ENCODE results near the gene PRDX2.
A peak's percentile ranks its signal among the peaks of the same experiment; 100 is the strongest.

The PRDX2 gene

DNA sequence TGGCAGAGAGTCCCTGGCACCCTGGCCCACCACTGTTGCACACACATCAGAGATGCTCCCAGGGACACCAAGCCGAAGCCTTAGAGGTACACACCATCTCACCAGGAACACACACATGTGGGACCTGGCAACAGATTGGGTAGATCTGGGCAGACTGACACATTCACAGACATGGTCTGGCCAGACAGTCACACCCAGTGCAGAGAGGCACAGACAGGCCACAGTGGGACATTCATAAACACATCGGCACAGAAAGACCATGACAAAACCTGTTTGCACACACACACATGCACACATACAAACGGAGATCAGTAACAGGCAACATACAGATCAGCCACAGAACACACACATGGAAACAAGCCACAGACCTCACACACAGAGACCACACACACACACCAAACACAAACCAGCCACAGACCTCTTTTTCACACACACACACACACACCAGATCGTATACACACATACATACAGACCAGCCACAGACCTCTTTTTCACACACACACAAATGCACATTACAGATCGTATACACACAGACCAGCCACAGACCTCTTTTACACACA lies 16.6 kb downstream of the PRDX2 start:
- H3K4me1 Mint-ChIP-seq (ENCODE audit: low read depth), result peaks cover 35% of the 10 kb centered on the region
- no peaks in the 10 kb centered on the region for H3K9me3 Mint-ChIP-seq
- no peak overlapping the region for H3K4me3 Mint-ChIP-seq
- no peak overlapping the region for H3K27ac Mint-ChIP-seq
- peaks cover 9% of the 10 kb centered on the region for H3K36me3 Mint-ChIP-seq (ENCODE audit: low read depth)
- H3K27me3 Mint-ChIP-seq, result no peaks in the 10 kb centered on the region
- intact Hi-C loops (cut with micrococcal nuclease), result no loop called here

DNA sequence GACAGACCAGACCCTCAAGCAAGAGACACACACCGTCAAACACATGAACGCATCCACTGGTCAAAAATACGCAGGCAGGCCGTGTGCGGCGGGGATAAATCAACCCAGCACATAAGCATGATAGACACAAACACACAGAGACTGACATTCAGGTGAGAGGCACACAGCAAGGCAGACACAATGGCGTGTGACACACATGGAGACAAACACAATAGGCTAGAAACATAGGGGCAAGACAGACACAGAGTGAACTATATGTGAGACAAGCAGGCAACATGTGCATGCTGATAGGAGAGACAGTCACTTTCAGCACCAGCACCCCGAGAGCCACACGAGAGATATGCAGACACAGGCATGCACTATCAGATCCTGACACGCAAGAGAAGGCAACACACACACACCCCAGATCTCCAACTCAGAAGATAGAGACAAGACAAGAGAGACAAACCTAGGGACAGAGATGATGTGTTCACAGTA lies 17.2 kb downstream of the PRDX2 start:
- intact Hi-C loops (cut with micrococcal nuclease), result no loop called here
- H3K36me3 Mint-ChIP-seq (ENCODE audit: low read depth), result peaks cover 8% of the 10 kb centered on the region
- no peak overlapping the region for H3K4me3 Mint-ChIP-seq
- no peaks in the 10 kb centered on the region for H3K27me3 Mint-ChIP-seq
- peaks cover 38% of the 10 kb centered on the region for H3K4me1 Mint-ChIP-seq (ENCODE audit: low read depth)
- H3K9me3 Mint-ChIP-seq, result no peaks in the 10 kb centered on the region
- H3K27ac Mint-ChIP-seq, result no peak overlapping the region

DNA sequence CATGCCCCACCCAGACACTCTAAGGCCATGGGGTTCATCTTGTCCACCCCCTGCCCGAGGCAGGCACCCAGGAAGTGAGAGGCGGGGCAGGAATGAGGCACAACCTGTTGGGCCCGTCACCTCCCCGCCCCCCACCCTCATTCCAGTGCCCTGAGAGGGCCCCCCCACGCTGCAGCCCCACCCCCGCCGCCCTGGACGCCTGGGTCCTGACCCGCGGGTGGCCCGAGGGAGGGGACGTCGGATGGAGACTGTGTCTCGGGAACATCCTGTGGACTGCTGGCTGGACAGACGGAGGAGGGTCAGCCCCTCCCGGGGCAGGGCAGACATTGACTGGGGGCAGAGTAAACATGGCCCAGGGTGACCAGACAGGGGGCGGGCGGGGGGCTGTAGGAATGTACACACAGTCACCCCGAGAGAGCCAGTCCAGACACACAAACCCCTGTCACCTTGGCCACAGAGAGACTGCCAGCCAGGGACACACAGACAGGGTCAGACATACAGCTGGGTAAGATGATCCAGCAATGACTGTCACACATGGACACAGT lies 17.7 kb downstream of the PRDX2 start:
- Mint-ChIP-seq H3K27me3 (no peaks in the 10 kb centered on the region), H3K4me1 (ENCODE audit: low read depth) (peaks cover 40% of the 10 kb centered on the region), H3K4me3 (no peak overlapping the region), H3K9me3 (no peaks in the 10 kb centered on the region), H3K27ac (no peak overlapping the region), H3K36me3 (ENCODE audit: low read depth) (peaks cover 3% of the 10 kb centered on the region)
- intact Hi-C loops (cut with micrococcal nuclease), result no loop called here

DNA sequence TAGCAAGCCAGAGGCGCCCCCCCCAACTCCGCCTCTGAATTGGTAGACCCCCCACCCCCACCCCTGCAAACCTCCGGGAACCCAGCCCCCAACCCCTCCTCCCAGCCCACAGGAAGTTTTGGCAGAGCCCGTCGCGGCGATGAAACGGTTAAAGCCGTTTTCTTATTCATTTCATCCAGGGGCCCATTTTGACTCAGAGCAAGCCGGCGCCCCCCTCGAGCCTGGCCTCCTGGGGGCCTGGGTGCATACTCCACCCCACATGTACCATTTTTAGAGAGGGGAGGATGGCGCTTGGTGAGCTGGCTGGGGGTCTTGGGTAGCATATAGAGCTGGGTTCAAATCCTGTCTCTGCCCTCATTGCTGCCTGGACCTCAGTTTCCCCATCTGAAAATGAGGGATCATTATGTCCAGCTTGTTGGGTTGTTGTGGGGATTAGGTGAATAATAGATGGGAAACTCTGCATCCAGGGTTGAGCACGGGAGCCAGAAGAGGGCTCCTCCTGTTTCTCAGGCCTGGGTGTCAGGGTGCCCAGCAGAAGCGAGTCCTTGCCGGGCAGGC lies 18.2 kb downstream of the PRDX2 start:
- Mint-ChIP-seq H3K36me3 (ENCODE audit: low read depth) (peaks cover 3% of the 10 kb centered on the region), H3K4me3 (no peak overlapping the region), H3K27ac (no peak overlapping the region), H3K4me1 (ENCODE audit: low read depth) (peaks cover 40% of the 10 kb centered on the region), H3K9me3 (no peaks in the 10 kb centered on the region), H3K27me3 (no peaks in the 10 kb centered on the region)
- intact Hi-C loops (cut with micrococcal nuclease), result no loop called here

DNA sequence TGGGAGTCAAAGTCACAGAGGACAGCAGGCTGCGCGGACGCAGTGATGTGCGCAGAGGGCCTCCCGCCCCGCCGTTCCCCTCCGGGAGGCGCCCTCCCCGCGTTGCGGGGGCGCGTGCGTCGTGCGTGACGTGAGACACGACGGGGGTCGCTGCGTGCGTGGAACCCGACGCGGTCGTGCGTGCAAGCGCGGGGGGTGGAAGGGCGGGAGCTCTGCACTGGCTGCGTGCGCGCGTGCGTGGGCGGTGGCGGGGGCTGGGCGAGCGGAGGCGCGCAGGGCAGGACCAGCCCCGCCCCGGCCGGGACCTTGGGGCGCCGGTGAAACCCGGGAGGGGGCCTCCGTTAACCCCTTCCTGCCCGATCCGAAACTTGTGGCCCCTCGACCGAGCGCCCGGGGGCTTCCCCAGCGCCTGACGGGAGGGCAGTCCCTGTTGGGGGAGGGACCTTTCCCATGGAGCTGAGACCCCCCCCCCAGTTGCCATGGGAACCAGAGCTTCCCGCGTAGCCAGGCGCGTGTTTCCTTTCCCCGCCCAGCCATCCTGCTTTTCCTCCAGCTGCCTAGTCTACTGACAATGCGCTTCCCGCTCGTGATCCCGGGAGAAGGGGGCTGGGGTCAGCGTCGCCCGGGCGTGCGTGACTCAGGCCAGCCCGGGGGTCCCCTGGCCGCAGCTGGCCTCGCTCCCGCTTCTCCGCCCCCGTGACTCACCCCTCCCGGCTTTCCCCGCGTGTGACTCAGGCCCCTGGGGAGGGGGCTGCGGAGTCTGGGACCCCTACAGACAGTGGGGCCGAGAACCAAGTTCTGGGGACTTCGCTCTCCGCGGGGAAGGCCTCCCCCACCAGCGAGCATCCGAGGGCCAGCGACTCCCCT lies 18.9 kb downstream of the PRDX2 start:
- intact Hi-C loops (cut with micrococcal nuclease), result loop anchor here (1.0 kb wide), 1 partner anchor 8 kb away; no protein-coding TSS in a partner anchor
- Mint-ChIP-seq H3K4me1 (ENCODE audit: low read depth) (peaks cover 36% of the 10 kb centered on the region), H3K27me3 (no peaks in the 10 kb centered on the region), H3K27ac (no peak overlapping the region), H3K36me3 (ENCODE audit: low read depth) (peaks cover 10% of the 10 kb centered on the region), H3K4me3 (no peak overlapping the region), H3K9me3 (no peaks in the 10 kb centered on the region)

DNA sequence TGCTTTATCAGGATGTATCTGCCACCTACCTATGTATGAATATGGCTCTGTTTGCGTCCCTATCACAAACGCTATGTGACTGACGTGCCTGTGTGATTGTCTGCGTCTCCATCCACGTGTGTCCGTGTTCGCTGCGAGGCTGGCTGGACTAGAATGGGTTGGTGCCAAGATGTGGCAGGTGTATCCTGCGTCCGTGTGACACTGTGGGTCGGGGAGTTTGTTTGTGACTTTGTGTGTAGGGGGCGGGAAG lies 19.5 kb downstream of the PRDX2 start:
- peaks cover 41% of the 10 kb centered on the region for H3K4me1 Mint-ChIP-seq (ENCODE audit: low read depth)
- intact Hi-C loops (cut with micrococcal nuclease), result loop anchor here (1.0 kb wide), 1 partner anchor 8 kb away; no protein-coding TSS in a partner anchor
- no peaks in the 10 kb centered on the region for H3K27me3 Mint-ChIP-seq
- peaks cover 13% of the 10 kb centered on the region for H3K36me3 Mint-ChIP-seq (ENCODE audit: low read depth)
- H3K27ac Mint-ChIP-seq, result no peak overlapping the region
- H3K4me3 Mint-ChIP-seq, result no peak overlapping the region
- no peaks in the 10 kb centered on the region for H3K9me3 Mint-ChIP-seq

DNA sequence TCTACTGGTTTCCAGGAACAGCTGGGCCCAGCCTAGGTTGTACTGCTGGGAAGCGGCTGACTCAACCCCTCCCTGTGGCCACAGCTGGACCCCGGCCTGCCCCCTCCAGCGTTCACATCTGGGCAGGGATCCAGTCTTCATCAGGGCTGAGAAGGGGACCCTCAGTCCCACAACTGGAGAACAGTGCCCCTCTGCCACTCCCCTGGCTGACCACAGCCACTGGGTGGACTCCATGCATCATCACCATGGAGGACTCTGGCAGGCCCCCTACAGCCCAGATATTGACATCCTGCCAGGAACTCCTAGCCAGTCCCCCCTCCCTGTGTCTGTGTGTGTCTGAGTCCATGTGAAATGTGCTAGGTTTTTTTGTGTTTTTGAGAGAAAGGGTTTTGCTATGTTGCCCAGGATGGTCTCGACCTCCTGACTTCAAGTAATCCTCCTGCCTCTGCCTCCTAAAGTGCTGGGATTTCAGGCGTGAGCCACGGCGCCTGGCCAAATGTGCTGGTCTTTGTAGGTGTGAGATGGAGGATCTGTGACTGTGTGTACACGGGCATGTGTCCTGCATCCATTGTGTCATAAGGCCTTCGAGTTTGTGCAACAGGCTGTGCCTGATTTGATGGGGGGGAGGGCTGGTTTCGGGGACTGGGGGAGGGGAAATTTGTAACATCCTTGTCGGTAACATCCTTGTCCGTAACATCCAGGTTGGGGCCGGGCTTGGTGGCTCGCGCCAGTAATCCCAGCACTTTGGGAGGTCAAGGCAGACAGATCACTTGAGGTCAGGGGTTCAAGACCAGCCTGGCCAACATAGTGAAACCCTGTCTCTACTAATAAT lies 22.2 kb downstream of the PRDX2 start:
- intact Hi-C loops (cut with micrococcal nuclease), result no loop called here
- H3K36me3 Mint-ChIP-seq (ENCODE audit: low read depth), result peaks cover 13% of the 10 kb centered on the region
- no peaks in the 10 kb centered on the region for H3K27me3 Mint-ChIP-seq
- H3K4me1 Mint-ChIP-seq (ENCODE audit: low read depth), result peaks cover 40% of the 10 kb centered on the region
- H3K4me3 Mint-ChIP-seq, result peak overlapping the region; percentile 83
- H3K9me3 Mint-ChIP-seq, result no peaks in the 10 kb centered on the region
- H3K27ac Mint-ChIP-seq, result peak overlapping the region; percentile 91

DNA sequence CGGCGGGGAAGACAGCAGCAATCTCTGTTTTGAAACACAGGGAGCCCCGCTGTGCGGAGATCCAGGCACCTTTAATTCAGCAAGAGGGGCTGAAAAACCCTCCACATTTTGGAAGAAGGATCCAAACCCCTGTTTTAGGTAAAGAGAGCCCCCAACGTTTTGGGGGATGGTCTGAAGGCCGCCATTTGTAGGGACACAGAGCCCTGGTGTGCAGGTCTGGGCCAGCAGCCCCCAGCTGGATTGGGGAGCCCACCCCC lies 22.8 kb downstream of the PRDX2 start:
- Mint-ChIP-seq H3K4me1 (ENCODE audit: low read depth) (peaks cover 43% of the 10 kb centered on the region), H3K27me3 (no peaks in the 10 kb centered on the region), H3K4me3 (peak overlapping the region; percentile 83), H3K9me3 (no peaks in the 10 kb centered on the region), H3K27ac (peak overlapping the region; percentile 91), H3K36me3 (ENCODE audit: low read depth) (peaks cover 16% of the 10 kb centered on the region)
- intact Hi-C loops (cut with micrococcal nuclease), result no loop called here

DNA sequence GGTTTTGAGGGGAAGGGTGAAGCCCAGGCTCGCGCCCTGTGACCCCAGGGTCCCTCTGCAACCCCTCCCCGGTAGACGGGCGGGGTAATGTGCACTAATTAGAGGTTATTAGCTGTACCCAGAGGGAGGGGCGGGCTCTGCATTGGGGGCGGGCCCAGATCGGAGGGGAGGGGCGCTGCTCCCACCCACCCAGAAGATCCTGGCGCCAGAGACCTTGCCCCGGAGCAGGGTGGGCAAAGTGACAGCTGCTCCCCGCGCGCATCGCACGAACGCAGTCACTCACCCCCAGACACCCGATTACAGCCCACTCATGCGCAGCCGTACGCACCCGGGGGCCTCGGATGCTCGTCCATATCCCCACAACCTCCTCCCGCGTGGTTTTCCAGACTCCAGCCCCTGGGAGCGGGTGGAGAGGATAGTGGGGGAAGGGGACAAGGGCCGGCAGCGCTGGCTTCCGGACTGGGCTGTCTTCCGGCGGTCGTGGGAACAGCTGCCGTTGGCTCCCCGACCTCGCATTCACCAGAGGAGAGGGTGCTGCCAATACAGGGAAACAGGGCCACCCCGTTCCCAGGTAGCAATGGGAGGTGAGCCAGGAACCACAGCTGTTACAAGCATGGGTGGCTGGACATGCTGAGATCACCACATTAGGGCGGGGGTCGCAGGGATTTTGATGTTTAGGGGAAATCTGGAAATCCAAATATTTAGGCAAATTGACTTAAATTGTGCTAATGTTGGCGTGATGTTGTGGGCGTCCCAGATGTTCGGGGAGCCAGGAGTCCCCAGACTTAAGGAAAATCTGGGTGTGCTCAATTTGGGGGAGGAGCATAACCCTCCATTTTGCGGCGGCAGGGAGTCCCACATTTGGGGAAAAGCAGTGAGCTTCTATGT lies 23.3 kb downstream of the PRDX2 start:
- H3K4me1 Mint-ChIP-seq (ENCODE audit: low read depth), result peaks cover 48% of the 10 kb centered on the region
- H3K9me3 Mint-ChIP-seq, result no peaks in the 10 kb centered on the region
- peak overlapping the region; percentile 83 for H3K4me3 Mint-ChIP-seq
- intact Hi-C loops (cut with micrococcal nuclease), result no loop called here
- no peaks in the 10 kb centered on the region for H3K27me3 Mint-ChIP-seq
- peak overlapping the region; percentile 91 for H3K27ac Mint-ChIP-seq
- H3K36me3 Mint-ChIP-seq (ENCODE audit: low read depth), result peaks cover 21% of the 10 kb centered on the region

DNA sequence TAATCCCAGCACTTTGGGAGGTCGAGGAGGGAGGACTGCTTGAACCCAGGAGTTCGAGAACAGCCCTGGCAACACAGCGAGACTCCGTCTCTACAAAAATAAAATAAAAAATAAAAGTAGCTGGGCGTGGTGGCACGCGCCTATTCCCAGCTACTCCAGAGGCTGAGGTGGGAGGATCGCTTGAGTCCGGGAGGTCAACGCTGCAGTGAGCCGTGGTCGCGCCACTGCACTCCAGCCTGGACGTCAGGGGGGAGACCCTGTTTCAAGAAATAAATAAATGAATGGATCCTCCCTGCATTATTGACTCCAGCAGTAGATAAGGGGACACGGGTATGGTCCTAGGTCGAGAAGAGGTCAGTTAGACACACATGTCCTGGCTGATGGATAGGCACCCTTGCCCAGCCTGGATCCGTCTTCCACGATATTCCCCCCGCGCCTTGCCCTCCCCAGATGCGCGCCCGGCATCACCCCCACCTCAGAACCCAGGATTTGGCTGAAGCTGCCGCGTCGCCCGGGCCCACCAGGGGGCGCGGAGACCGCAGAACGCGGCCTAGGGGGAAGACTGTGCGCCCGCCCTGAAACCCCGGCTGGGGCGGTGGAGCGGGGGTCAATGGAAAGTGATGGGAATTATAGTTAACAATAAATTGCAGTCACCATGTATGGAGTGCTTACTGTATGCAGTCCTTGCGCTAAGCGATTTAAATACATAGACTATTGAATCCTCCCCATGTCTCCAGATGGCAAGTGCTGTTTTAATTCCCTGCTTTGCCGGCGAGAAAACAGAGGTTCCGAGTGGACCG lies 24.2 kb downstream of the PRDX2 start:
- Mint-ChIP-seq H3K4me3 (peak overlapping the region; percentile 83), H3K27ac (peak overlapping the region; percentile 91), H3K36me3 (ENCODE audit: low read depth) (peaks cover 22% of the 10 kb centered on the region), H3K4me1 (ENCODE audit: low read depth) (peaks cover 57% of the 10 kb centered on the region), H3K9me3 (no peaks in the 10 kb centered on the region), H3K27me3 (no peaks in the 10 kb centered on the region)
- intact Hi-C loops (cut with micrococcal nuclease), result loop anchor here (1.0 kb wide), 2 partner anchors 14 to 19 kb away; partner anchors contain the start of gene JUNB

DNA sequence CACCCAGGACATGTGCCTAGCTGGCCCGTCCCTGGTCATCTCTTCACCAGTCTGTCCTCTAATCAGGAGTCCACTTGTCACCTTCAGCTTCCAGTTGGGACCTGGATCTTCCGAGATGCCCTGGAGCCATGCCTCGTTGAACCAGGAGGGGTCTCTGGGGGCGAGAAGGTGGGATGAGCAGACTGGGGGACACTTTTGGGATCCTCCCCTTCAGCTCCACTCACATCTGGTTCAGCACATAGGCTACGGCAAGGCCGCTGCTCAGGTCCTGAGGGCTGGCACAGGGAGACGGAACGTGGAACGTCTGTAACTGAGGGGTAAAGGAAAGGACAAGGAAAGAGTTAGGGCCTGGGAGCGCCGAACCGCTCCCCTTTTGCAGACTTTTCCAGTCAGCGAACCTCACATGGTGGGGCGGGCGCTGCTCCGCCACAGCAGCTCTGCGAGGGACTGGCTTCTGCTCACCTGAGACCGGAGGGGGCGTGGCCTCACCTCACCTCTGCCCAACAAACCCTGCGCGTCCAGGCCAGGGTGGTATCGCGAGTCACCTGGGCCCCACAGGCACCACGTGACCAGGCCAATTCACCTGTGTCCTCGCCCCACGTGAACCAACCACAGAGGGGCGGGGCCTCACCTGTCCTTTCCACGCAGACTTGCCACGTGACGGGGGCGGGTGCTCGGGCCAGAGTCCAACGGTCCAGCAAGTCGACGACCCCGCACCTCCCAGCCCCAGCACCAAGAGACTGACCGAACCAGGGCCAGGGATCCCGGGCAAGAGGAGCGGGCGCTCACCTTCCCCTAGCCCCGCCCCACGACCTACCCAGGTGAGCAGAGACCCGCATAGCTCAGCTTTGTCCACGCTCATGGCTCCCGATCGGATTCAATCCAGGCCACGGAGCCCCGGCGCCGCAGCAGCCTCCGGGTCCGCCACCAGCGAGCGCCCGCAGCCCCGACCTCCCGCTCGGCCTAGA lies 26.7 kb downstream of the PRDX2 start, which contains the start of gene HOOK2:
Gene HOOK2, minus strand, starts transcription at position 965 of the 968 bp plus-strand sequence. Its CDS starts 103 bp downstream, at position 862.
- Mint-ChIP-seq H3K27ac (peak within 1 kb of the TSS; percentile 81), H3K4me1 (ENCODE audit: low read depth) (peaks cover 42% of the 10 kb centered on the region), H3K4me3 (peak within 1 kb of the TSS; percentile 72), H3K36me3 (ENCODE audit: low read depth) (peaks cover 38% of the 10 kb centered on the region), H3K27me3 (no peaks in the 10 kb centered on the region), H3K9me3 (no peaks in the 10 kb centered on the region)
- intact Hi-C loops (cut with micrococcal nuclease), result no loop called here

DNA sequence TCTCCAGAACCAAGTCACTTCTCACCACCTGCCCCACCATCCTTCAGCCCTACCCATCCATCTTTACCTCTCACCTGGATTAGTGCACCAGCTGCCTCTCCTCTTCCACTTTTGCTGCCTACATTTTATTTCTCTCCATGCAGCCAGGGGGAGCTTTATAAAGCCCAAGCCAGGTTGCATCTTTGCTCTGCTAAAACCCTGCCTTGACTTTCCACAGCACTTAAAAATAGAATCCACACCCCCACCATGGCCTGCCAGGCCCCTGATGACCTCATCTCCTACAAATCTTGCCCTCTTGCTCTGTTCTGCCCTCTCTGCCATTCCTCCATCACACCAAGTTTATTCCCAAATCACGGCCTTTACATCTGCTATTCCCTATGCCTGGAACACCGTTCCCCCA lies 28.0 kb downstream of the PRDX2 start:
- intact Hi-C loops (cut with micrococcal nuclease), result no loop called here
- Mint-ChIP-seq H3K27me3 (no peaks in the 10 kb centered on the region), H3K36me3 (ENCODE audit: low read depth) (peaks cover 45% of the 10 kb centered on the region), H3K4me3 (no peak overlapping the region), H3K27ac (no peak overlapping the region), H3K9me3 (no peaks in the 10 kb centered on the region), H3K4me1 (ENCODE audit: low read depth) (peaks cover 32% of the 10 kb centered on the region)
